Lower leg skin (tissue), 3 donors: ENCODE measurements around the gene SLC25A22.

Experiments
- CTCF ChIP-seq, 3 donors: fragments of 450-650 bp; IDR thresholded peaks; one replicate each; pipeline ENCODE4 v1.5.1; 2016; ENCODE audit warnings: antibody characterized with exemption in 3 of 3, mild to moderate bottlenecking in 3 of 3, moderate library complexity in 2 of 3
- POLR2A ChIP-seq, 2 donors: fragments of 450-650 bp; IDR thresholded peaks; one replicate each; pipeline ENCODE4 v1.6.1; 2016 to 2017; ENCODE audit warnings: antibody characterized with exemption in 2 of 2, mild to moderate bottlenecking in 1 of 2, moderate library complexity in 1 of 2

GRCh38 chr11:796565-797295 lies 1.4 kb downstream of the SLC25A22 start:
- no peak for TF ChIP-seq CTCF (IDR thresholded peaks at IDR 0.05)
- TF ChIP-seq POLR2A (IDR thresholded peaks at IDR 0.05) = no peak
